ENCODE data around the gene IPPK.

Gene IPPK

DNA sequence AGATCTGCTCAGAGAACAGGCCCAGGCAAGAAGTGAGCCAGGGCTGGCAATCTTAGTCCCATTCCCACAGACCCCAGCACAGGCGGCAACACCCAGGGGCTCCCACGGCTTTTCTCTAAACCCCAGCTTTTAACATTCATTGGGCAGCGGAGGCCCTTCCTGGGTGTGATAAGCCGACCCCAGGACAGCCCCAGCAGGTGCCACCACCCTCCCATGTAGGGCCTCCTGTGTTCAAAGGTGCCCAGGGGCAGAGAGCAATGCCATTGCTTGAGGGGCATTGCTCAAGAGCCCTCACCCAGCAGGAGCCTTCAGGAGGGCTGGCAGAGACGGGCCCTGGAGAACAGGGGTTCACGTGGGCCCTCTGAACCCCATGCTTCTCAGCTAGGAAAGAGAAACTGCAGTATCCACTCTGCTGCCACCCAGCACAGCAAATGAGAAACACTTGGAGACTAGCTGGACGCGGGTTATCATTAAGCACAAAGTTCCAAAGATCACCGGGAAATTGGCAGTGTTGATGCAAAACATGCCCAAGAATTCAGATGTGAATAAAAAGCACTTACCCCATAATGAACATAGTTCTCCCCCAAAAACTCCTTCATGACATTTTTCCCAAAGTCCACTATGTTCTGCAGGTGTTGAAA is 13.9 kb downstream of the IPPK start:
- DNase-seq: no peak

DNA sequence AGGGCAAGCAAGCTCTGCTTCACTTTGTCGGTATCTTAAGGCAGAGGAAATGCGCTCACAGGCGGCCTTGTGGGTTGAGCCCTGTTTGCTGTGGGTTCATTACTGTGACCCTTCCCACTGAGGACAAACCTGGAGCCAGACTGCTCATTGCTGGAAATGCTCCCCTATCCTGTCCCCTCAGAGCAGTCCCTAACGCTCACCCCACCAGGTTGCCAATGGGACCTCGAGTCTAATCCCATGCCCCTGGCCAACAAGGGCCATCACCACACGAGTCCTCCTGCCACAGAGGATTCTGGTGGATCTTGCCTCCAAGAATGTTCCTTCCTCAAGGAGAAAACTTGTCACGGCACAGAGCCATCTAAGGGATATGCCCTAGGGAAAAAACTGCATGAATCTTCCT is 14.6 kb downstream of the IPPK start:
- no peak for DNase-seq

DNA sequence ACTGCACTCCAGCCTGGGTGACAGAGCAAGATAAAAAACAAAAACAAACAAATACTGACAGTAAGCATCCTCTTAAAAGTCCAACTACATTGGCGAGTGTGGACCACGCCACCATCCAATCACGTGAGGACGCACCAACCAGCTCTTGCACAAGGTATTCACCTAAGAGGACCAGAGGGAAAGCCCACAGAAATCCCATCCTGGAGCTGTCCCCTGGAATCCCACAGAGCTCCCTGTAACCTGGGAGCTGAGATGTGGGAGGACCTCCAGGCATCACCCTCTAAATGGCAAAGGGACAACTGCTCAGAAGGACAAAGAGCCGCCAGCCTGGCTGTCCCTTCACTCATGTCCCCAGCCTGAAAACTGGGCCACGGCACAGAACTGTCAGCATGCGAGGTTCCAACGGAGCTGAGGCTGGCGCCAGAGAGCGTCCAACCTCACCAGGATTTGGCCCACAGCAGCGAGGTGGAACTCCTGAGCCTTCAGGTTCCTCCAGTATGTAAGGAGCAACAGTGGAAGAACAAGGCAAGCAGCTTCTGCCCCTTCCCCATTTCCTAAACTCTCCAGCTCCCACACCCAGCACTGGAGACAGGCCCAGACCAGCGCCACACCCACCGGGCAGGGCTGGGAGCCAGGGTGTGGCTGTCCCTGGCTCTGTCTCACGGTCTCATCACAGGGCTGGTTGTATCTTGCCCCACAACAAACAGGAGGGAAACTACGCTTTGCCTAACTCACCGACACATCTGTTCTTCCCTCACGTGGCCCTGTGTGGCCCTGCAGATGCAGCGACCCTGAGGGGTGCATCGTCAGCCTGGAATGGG is 15.2 kb downstream of the IPPK start:
- no peak for DNase-seq

DNA sequence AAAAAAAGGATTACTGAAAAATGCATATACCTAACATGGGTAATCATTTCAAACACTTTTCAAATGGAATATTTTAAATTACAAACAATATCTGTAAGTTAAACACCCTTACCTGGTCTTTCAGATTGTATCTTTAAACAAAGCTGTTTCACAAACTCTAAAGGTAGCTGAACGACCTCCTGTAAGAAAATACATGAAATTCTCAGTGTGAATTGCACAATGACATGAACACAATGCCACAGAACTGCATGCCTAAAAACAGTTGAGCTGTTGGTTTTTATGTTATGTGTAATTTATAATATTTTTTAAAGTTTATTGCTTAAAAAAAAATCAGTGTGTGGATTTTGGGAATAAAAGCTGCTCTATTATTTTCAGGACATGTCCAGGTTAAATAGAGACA is 17.5 kb downstream of the IPPK start:
- no peak for DNase-seq

DNA sequence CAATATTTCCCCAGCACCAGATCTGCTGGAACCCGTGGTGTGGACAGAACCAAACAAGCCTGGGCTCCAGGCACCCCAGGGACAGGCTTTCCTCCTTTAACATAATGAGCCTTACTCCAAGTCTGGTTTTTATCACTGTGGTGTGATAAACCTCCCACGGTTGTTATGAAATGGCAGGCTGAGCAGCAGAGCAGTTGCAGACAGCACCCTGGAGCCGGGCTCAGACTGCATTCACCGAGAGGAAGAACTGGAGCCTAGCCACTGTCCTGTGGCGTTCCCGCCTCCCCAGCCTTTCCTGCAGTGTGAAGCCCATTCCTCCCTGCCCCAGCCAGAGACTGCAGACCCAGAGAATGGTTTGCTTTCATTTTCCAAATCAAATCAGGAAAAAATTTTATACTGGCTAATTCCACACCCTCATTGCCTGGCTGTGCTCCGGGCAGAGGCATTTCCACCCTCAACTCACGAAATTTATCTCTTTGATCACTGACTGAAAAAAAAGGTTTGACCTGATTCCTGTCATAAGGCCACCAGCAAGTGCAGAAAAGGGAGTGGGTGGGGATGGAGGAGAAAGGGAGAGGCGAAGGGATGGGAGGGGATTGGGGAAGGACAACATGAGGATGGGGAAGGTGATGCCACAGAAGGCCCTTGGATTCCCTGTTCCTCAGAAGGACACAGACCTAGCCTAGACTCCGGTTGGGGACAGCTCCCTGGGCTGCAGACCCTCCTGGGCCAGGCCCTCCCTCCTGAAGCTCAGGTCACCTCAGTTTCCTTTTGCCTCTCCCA is 18.9 kb downstream of the IPPK start:
- no peak for DNase-seq

DNA sequence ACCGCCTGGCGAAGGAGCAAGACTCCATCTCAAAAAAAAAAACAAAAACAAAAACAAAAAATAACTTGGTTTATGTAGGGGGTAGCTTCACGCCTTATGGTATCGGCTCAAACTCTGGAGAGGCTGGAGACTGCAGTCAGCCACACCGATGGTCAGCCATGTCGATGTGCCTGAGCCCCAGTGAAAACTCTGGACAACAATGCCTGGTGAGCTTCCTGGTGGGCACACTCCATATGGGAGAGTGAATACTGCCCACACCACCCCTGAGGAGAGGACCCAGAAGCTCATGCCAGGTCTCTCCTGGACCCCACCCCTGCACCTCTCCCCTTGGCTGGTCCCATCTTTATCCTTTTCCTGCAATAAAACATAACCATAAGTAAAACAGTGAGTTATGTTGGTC is 19.6 kb downstream of the IPPK start:
- DNase-seq: no peak

DNA sequence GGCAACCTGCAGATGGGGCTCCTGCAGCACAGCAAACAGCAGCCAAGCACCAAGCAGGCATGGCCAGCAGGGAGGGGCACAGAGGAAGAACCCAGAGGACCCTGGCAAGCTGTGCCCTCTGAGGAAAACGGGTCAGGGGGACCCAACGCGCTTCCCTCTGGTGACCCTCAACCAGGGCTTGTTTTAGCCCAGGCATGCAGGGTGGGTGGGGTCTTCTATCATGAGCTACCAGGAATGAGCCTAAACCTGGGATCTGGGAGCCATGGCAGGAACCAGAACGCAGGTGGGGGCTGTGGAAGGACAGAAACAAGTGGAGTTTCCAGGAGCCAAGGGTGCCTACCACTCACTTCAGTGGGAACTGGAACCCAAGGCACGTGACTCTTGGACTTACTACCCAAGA is 20.9 kb downstream of the IPPK start:
- DNase-seq: no peak

DNA sequence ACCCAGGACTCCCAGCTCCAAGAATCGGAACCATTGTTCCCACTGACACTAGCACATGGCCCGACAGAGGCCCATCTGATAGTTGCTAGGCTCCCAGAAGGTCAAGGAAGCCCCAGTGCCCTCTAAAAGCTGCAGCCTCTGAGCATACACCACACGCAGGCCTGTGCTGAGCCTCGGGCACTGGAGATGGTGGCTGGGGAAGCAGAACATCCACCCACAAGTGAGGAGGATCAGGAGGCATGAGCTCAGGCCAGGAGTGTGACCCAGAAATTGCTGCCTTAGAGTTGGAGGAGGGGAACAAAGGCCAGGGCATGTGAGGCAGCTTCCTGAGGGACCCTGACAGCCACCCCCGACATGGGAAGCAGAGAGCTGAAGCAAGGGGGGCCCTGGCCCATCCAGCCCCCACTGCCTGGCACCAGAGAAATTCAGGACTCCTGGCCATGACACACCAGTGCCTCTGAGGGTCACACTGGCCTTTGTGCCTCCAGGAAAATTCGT is 21.4 kb downstream of the IPPK start:
- DNase-seq: no peak

DNA sequence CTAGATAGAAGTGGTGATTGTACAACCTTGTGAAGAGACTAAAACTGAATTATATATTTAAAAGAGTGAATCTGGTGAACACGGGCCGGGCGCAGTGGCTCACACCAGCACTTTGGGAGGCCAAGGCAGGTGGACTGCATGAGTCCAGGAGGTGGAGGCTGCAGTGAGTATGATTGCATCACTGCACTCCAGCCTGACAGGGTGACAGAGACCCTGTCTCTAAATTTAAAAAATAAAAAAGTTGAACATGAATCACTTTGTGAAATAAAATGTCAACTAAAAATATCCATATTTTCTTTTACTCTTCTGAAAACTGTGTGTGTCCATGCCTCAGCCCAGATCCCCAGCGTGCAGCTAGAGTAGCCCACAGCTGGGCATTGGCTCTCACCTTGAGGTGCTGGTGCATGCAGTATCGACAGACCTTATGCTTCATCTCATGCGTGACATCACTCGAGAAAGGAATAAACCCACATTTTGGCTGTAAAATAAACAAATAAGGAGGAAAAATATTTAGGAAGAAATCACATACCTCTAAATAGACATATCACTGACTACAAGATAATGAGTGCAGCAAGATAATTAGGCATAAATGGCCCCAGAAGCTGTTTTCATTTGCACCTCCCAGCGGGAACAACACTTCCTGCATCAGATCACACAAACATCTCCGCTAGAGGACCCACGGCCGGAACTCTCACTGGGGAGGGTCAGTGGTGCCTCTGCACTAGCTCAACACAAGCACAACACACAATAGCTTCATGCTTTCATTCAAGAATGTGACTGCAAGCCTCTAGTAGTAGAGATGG is 22.1 kb downstream of the IPPK start:
- DNase-seq: no peak

DNA sequence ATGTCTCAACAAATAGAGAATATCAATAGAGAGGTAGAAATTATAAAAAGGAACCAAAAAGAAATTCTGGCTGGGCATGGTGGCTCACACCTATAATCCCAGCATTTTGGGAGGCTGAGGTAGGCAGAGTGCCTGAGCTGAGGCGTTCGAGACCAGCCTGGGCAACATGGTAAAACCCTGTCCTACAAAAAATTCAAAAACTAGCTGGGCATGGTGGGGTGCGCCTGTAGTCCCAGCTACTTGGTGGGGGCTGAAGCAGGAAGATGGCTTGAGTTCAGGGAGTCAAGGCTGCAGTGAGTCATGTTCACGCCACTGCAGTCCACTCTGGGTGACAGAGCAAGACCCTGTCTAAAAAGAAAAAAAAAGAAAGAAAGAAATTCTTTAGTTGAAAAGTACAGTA is 24.9 kb downstream of the IPPK start:
- no peak for DNase-seq

DNA sequence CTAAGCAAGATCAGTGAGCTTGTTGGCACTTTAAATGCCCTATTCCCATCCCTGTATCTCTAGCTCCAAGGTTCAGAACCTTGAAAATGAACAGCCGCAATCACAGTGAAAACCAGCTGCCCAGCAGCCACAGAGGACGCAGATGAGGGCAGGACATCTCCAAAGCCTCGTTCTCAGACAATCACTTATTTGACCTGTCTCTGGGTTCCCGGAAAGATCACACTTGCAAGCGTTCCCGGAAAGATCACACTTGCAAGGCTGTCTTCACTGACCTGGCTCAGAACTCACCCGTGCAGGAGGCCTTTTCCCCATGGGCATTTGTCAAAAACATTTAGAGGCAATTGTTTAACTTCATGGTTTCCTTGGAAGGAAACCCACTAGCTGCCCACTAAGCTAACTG is 25.7 kb downstream of the IPPK start:
- no peak for DNase-seq

DNA sequence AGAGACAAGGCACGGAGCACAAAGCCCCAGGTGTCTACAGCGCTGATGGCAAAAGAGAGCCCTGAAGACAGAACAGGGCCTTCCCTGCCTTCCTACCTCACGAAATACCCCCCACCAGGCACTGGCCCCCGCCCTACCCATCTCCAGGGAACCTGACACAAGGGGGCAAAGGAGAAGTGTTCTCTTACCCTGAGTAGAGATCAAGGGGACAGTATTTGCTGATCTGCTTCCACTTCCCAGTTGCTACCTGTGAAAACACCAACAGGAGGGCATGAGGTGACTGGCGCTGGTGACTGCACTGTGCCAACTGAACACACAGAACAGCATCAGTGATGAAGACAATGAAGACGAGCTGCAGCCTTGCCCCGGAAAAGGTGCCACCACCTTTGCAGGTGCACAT is 27.4 kb downstream of the IPPK start:
- no peak for DNase-seq

DNA sequence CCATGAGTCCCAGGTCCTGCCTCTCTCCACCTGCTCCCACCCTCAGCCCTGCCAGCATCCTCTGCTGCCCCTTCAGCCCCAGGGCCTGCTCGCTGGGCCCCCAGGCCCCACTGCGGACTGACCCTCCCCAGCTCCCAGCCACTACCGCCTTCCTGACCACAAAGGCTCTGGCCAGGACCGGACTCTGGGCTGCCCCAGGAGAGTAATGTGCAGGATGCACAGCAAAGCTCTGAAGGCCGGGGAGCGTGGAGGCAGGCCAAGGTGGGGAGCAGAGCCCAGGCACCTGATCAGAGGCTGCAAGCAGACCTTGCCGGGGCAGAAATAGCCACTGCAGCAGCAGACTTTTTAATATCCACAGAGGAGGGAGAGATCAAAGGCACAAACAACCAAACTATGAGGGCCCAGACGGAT is 27.9 kb downstream of the IPPK start:
- DNase-seq: no peak

DNA sequence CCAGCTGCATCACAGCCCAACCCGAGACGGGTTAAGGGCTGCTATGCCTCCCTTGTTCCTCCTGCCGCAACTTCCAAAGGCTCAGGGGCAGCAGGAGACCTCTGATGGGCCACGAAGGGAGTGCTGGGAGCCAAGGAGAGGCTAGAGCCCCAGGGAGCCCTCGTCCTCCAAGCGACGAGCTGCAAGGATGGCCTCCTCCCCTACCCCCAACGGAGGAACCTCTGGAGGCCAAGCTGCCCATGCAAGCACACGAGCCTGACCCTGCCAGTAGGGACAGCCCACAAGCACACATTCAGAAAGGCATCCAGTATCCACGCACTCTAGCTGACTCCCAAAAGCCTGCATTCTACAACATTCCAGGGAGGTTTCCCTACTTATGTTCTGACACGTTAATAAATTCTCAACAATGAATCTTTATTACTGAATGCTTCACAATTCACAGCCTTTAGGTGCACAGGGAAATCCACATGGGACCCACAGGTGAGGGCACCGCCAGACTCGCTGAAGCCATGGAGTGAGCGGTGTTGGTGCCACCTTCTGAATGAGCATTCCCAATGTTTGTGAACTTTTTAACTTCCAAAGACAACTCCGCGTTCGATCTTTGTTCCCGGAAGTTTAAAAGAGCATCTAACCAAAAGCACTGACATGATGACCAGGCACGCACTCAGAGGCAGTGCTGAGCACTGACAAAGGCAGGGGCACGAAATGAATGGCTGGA is 28.7 kb downstream of the IPPK start:
- DNase-seq: no peak

DNA sequence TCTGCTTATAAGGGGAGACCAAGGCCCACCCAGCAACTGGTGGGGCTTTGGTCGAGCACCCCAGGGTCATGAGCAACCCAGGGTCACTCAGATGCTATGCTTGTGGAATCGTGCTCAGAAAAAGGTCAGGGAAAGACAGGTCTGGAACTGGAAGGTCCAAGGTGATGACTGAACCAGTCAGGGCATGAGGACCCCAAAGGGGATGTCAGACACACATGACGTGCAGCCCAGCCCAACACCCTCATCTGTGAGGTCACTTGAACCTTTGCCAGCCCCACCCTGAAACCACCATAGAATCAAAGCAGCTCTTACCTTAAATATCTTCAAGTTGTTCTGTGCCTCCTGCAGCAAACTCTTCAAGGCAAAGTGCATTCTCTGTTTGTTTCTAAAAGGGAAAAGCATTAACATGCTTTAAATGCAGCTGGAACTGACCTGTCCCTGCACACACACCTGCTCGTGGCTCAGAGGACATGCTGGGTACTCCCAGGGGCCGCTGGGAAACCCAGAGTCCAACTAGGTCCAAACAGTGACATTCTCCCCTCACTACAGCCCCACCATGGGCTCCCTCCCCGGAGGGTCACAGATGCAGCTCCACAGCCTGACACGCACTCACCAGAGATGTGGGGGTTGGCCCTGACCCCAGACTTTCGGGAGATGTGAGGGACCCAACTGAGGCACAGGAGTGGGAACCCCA is 29.4 kb downstream of the IPPK start:
- DNase-seq: no peak

DNA sequence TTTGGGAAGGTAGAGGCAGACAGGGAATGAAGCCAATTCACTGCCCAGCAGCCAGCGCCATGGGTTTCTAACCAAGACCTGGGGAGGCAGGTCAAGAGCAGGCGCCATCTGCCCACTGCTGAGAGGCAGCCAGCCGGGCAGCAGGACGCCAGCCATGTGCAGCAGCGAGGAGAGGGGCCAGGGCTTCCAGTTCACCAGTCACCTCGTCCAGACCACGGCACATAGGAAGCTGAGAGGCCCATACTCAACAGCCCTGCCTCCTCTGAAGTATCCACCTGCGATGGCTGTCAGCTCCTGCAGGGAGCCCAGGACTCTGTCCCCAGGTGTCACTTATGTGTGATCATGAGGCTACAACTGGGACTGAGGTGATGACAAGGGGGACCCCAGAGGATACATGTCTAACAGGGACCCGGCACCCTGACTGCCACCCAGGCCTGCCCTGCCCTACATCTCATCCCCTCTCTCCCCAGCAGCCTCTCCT is 30.1 kb downstream of the IPPK start:
- no peak for DNase-seq

DNA sequence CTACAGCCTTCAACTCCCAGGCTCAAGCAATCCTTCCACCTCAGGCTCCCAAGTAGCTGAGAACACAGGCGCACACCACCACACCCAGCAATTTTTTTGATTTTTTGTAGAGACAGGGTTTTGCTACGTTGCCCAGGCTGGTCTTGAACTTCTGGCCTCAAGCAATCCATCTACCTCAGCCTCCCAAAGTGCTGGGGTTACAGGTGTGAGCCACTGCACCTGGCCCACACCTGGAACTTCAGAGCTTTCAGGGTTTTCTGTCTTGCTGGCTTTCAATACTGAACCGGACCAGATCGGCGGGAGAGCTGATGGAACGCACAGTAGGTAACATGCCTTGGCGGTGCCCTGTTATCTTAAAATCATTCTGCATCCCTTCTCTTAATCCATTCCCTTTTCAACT is 30.8 kb downstream of the IPPK start:
- no peak for DNase-seq

DNA sequence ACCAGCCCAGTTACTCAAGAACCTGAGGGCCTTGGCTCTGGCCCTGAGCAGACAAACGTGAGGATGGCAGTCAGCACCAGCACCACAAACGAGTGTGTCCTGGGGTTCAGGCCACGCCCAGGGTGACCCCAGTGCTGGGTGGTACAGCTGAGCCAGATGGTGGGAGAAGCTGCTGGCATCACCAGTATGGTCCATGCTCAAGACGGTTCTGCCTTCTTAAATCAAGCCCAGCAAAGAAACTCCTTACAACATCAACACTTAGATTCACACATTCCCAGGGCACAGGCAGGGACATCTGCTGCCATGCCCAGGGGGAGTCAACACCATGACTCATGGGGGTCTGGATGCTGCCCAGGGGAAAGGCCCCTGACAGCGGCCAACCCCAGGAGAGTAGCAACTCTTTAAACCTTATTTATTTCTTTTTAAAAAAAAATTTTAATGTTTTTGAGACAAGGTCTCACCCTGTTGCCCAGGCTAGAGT is 31.3 kb downstream of the IPPK start:
- DNase-seq: no peak

DNA sequence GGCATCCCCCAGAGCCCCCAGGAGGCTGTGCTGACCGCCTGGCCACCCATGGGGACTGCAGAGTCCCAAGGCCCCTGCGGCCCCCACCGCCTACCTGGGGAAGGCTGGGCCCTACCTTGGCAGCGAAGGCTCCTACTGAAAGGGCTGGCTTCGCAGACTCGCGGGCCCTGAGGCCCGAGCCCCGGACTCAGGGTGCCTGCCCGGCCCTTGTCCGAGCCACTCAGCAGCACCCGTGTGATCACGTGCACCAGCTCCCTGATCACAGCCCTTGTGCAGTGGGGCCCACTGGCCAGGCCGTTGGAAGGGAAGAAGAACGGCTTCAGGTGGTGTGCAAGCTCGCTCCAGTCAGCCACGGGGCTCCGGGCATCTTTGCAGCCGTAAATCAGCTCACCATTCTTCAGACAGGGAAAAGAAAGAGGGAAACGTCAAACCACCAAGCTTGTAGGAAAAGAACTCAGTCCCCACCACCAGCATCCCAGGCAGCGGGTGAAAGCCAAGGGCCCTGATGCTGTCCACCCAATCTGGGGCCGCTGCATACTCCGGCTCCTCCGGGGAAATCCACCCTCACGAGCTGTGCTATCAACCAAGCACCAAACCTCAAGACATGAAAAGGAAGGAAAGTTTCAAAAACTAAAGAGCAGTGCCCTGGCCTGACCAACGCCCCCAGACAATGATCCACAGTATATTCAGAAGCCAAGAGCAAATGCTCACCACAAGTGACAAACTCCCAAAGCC is 31.9 kb downstream of the IPPK start:
- DNase-seq: no peak

DNA sequence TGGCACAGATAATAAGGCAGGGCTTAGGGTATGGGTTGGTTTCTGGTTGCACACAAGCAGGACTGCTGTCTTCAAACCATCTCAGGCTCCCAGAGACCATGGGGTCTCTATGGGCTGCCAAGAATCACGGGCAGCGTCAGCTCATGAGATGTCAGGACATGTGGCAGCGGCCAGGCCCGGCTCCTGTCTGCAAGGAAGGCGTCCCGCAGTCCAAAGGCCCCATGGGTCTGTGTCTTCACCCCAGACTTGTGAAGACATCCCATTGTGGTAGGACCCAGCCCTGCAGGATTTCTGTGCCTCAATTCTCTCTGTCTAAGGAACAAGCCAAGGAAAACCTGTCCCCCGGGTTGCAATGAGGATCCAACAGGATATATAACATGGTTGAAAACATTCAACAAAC is 32.6 kb downstream of the IPPK start:
- DNase-seq: no peak

DNA sequence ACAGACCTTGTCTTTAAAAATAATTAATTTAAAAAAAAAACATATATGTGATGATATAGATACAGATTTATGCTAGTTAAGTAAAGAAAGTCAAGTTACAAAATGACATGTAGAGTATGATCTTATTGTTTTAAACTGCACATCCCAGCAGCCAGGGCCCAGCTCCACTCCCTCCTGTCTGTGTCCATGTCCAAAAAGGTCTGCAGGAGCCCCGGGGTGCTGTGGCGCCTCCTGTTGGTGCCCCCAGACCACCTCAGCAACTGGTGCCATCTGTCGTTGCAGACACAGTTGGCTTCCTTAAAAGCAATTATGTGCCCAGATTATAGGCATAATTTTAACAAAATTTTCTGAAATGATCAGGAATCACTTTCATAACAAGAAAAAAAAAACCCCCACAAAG is 33.3 kb downstream of the IPPK start:
- no peak for DNase-seq
